Left renal cortex interstitium (tissue), 4 donors: ENCODE results near the gene TARM1. TPM values are rescaled to one million over a fixed set of nuclear protein-coding genes. Genes with fewer than 3 reads are reported as not detected.
"Not testable (repeated sequence)": the region's sequence is repeated elsewhere in the genome, so short reads cannot be mapped to it uniquely, and the experiment has no call there.

Experiments used
- DNase-seq, 4 donors: peaks; one replicate each; pipeline ENCODE4 v3.0.0-alpha.2; 2013; ENCODE audit warnings: low read depth in 4 of 4, low spot score in 2 of 4, missing footprints in 1 of 4
- polyA plus RNA-seq, 4 donors: library from polyadenylated mRNA; unstranded; fragments of 120-200 nt; gene quantifications; one replicate each; pipeline ENCODE4 v1.2.1, GENCODE V29; 2013; ENCODE audit not compliant: insufficient read length in 4 of 4

The TARM1 gene
- polyA plus RNA-seq, 4 donors = 0.22 to 0.33 TPM; not detected in 2

GRCh38 chr19:54100561-54100960, 19.4 kb upstream of the TARM1 start, which contains the start of gene OSCAR:
Gene OSCAR (minus strand): TSS chr19:54100803. CDS start chr19:54100792, 11 bp downstream.
- DNase-seq = no peak

GRCh38 chr19:54099903-54100255, 18.7 kb upstream of the TARM1 start:
- not testable (repeated sequence) for DNase-seq

- DNase-seq = no peak
These were observed 18.2 kb upstream of the TARM1 start for GRCh38 chr19:54099190-54099902.

- no peak for DNase-seq
These were observed 15.5 kb upstream of the TARM1 start for GRCh38 chr19:54096617-54097106.

- DNase-seq = not testable (repeated sequence)
These were observed 14.9 kb upstream of the TARM1 start for GRCh38 chr19:54095859-54096616.

GRCh38 chr19:54095136-54095858, 14.1 kb upstream of the TARM1 start:
- DNase-seq = no peak

- DNase-seq = no peak
These were observed 13.3 kb upstream of the TARM1 start for GRCh38 chr19:54094426-54095000.

- no peak for DNase-seq
These were observed 3.2 kb upstream of the TARM1 start for GRCh38 chr19:54084410-54084809.

GRCh38 chr19:54077334-54077733, 3.8 kb downstream of the TARM1 start:
- no peak for DNase-seq

- no peak for DNase-seq
These were observed 6.3 kb downstream of the TARM1 start for GRCh38 chr19:54074851-54075250.

GRCh38 chr19:54073829-54074228, 7.3 kb downstream of the TARM1 start:
- DNase-seq = no peak

- DNase-seq = no peak
These were observed 11.7 kb downstream of the TARM1 start for GRCh38 chr19:54069470-54069869.

- DNase-seq = no peak
These were observed 17.6 kb downstream of the TARM1 start, which contains the start of gene VSTM1 for GRCh38 chr19:54063350-54064116. Gene VSTM1 (minus strand): TSS chr19:54063897. CDS start chr19:54063777, 120 bp downstream.

- no peak for DNase-seq
These were observed 18.5 kb downstream of the TARM1 start for GRCh38 chr19:54062643-54063042.

GRCh38 chr19:54047616-54048015, 33.5 kb downstream of the TARM1 start:
- no peak for DNase-seq

- no peak for DNase-seq
These were observed 35.4 kb downstream of the TARM1 start for GRCh38 chr19:54045771-54046170.

GRCh38 chr19:54042989-54043388, 38.2 kb downstream of the TARM1 start:
- no peak for DNase-seq

- no peak for DNase-seq
These were observed 39.1 kb downstream of the TARM1 start for GRCh38 chr19:54041969-54042606.

- no peak for DNase-seq
These were observed 41.2 kb downstream of the TARM1 start for GRCh38 chr19:54040003-54040402.
